Mesenchymal stem cell (in vitro differentiated cells and primary cell): ENCODE measurements around the gene PLPP4.

Source experiments
- DNase-seq: peaks from one replicate; pipeline ENCODE4 v3.0.0-alpha.2; 2013
- H2AFZ ChIP-seq: one replicate; pipeline ENCODE4 v1.6.1; 2013; ENCODE audit warnings: low read depth, mild to moderate bottlenecking, control low read depth, inconsistent platforms, low read length, moderate library complexity
- H2AK5ac ChIP-seq: 2 replicates; pipeline ENCODE4 v1.6.1; 2013; ENCODE audit warnings: low read length, moderate library complexity, mild to moderate bottlenecking, inconsistent platforms; ENCODE audit not compliant: severe bottlenecking
- H2BK120ac ChIP-seq: one replicate; pipeline ENCODE4 v1.6.1; 2013; ENCODE audit warnings: low read depth, mild to moderate bottlenecking, inconsistent platforms, low read length, moderate library complexity
- H2BK12ac ChIP-seq, 2 experiments: one replicate each; pipeline ENCODE4 v1.6.1; 2013; ENCODE audit warnings: inconsistent platforms in 2 of 2, low read length in 2 of 2, mild to moderate bottlenecking in 2 of 2, moderate library complexity in 2 of 2, control low read depth in 1 of 2
- H2BK15ac ChIP-seq: one replicate; pipeline ENCODE4 v1.6.1; 2013; ENCODE audit warnings: mild to moderate bottlenecking, low read depth, inconsistent platforms; ENCODE audit not compliant: poor library complexity, severe bottlenecking
- H2BK5ac ChIP-seq: 2 replicates; pipeline ENCODE4 v1.6.1; 2013; ENCODE audit warnings: low read depth, mild to moderate bottlenecking, low read length, control low read depth, inconsistent platforms; ENCODE audit not compliant: poor library complexity, severe bottlenecking
- H3K14ac ChIP-seq, 2 experiments: one replicate each; pipeline ENCODE4 v1.6.1; 2013; ENCODE audit warnings: inconsistent platforms in 2 of 2, low read length in 2 of 2, control low read depth in 1 of 2, mild to moderate bottlenecking in 1 of 2, moderate library complexity in 1 of 2
- H3K18ac ChIP-seq, 2 experiments: one replicate each; pipeline ENCODE4 v1.6.1; 2013; ENCODE audit warnings: inconsistent platforms in 2 of 2, low read length in 2 of 2, control low read depth in 1 of 2, low read depth in 1 of 2, mild to moderate bottlenecking in 1 of 2
- H3K23ac ChIP-seq, 2 experiments: one replicate each; pipeline ENCODE4 v1.6.1; 2013; ENCODE audit warnings: inconsistent platforms in 2 of 2, low read length in 2 of 2, mild to moderate bottlenecking in 2 of 2, moderate library complexity in 2 of 2, control low read depth in 1 of 2
- H3K27ac ChIP-seq: 2 replicates; pipeline ENCODE4 v1.5.1; 2013; ENCODE audit warnings: mild to moderate bottlenecking, moderate library complexity, low read length, control low read depth, inconsistent platforms; ENCODE audit not compliant: poor library complexity, severe bottlenecking
- H3K27me3 ChIP-seq, 2 experiments: 2 replicates each; pipeline versions ENCODE4 v1.6.1 to v1.7.0; 2013; ENCODE audit warnings: low read length in 2 of 2, mild to moderate bottlenecking in 2 of 2, moderate library complexity in 2 of 2, control low read depth in 1 of 2, inconsistent platforms in 1 of 2; ENCODE audit not compliant: control insufficient read depth in 1 of 2, insufficient read depth in 1 of 2
- H3K36me3 ChIP-seq, 2 experiments: 2 replicates each; pipeline versions ENCODE4 v1.6.1 to v1.7.0; 2013; ENCODE audit warnings: low read length in 2 of 2, control low read depth in 1 of 2, inconsistent platforms in 1 of 2, low read depth in 1 of 2, mild to moderate bottlenecking in 1 of 2; ENCODE audit not compliant: insufficient read depth in 2 of 2, control insufficient read depth in 1 of 2
- H3K4ac ChIP-seq, 2 experiments: one replicate each; pipeline ENCODE4 v1.6.1; 2013; ENCODE audit warnings: inconsistent platforms in 2 of 2, low read length in 2 of 2, mild to moderate bottlenecking in 2 of 2, moderate library complexity in 2 of 2, control low read depth in 1 of 2, low read depth in 1 of 2
- H3K4me1 ChIP-seq: 2 replicates; pipeline ENCODE4 v1.6.1; 2013; ENCODE audit warnings: low read depth, low read length, control low read depth; ENCODE audit not compliant: control insufficient read depth, insufficient read depth
- H3K4me2 ChIP-seq: 2 replicates; pipeline ENCODE4 v1.6.1; 2013; ENCODE audit warnings: low read length, mild to moderate bottlenecking, inconsistent platforms; ENCODE audit not compliant: poor library complexity, severe bottlenecking
- H3K4me3 ChIP-seq, 2 experiments: 2 replicates each; pipeline versions ENCODE4 v1.5.1 to v1.7.0; 2013; ENCODE audit warnings: low read length in 2 of 2, mild to moderate bottlenecking in 2 of 2, control low read depth in 1 of 2, low read depth in 1 of 2; ENCODE audit not compliant: insufficient read depth in 1 of 2
- H3K79me1 ChIP-seq: replicated peaks from 2 replicates; pipeline ENCODE4 v1.6.1; 2013; ENCODE audit warnings: mild to moderate bottlenecking, control low read depth, low read length, inconsistent platforms; ENCODE audit not compliant: poor library complexity, severe bottlenecking
- H3K9ac ChIP-seq: 2 replicates; pipeline ENCODE4 v1.7.0; 2013; ENCODE audit warnings: mild to moderate bottlenecking, low read length, moderate library complexity
- H3K9me3 ChIP-seq: 2 replicates; pipeline ENCODE4 v1.7.0; 2013; ENCODE audit warnings: mild to moderate bottlenecking, low read length; ENCODE audit not compliant: control insufficient read depth
- H4K8ac ChIP-seq: one replicate; pipeline ENCODE4 v1.6.1; 2013; ENCODE audit warnings: inconsistent platforms, mild to moderate bottlenecking, low read length, moderate library complexity
- H4K91ac ChIP-seq: one replicate; pipeline ENCODE4 v1.6.1; 2013; ENCODE audit warnings: mild to moderate bottlenecking, low read length, inconsistent platforms
- WGBS: methylation state at CpG from one replicate; pipeline ENCODE4 v1.1.7; 2013; ENCODE audit warnings: mixed read lengths; 5-methylcytosine and 5-hydroxymethylcytosine counted together

The PLPP4 gene

GRCh38 chr10:120630266-120630665, 173.2 kb downstream of the PLPP4 start:
- no peak overlapping the region for H3K9ac ChIP-seq
- H4K8ac ChIP-seq: no peak overlapping the region
- H3K14ac ChIP-seq: no peak overlapping the region
- 0% methylated on average over 1 of the region's 1 CpG for WGBS
- no peaks in the 10 kb centered on the region for H3K27me3 ChIP-seq
- H3K4me3 ChIP-seq: no peak overlapping the region
- H3K23ac ChIP-seq: no peak overlapping the region
- H3K4me2 ChIP-seq: no peak overlapping the region
- H3K79me1 ChIP-seq: no peaks in the 10 kb centered on the region
- H2BK120ac ChIP-seq: no peak overlapping the region
- no peak overlapping the region for H2BK12ac ChIP-seq
- H3K18ac ChIP-seq: no peak overlapping the region
- H3K36me3 ChIP-seq: no peaks in the 10 kb centered on the region
- no peak overlapping the region for H2BK15ac ChIP-seq
- no peak overlapping the region for H4K91ac ChIP-seq
- no peak overlapping the region for H3K4ac ChIP-seq
- H2AK5ac ChIP-seq: no peak overlapping the region
- H3K4me1 ChIP-seq: no peaks in the 10 kb centered on the region
- H3K9me3 ChIP-seq: no peaks in the 10 kb centered on the region
- DNase-seq: no peak
- H2BK5ac ChIP-seq: no peak overlapping the region
- no peak overlapping the region for H3K27ac ChIP-seq
- H2AFZ ChIP-seq: no peak overlapping the region

DNA sequence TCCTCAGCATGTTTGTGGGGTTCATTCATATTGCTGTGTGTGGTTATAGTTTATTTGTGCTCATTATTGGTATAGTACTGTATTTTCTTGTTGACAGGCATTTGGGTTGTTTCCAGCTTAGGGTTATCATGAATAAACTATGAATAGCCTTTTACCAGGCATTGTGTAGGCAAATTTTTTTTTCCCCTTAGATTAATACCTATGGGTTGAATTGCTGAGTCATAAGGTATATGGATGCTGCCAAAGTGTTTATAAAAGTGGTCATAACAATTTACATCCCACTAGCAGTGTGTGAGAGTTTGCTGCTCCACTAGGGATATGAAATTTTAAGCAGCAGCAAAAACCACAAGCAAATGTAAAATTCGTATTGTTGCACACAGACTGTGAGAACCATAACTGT, 175.0 kb downstream of the PLPP4 start:
- no peak overlapping the region for H2BK12ac ChIP-seq
- no peak overlapping the region for H3K14ac ChIP-seq
- no peak overlapping the region for H2BK15ac ChIP-seq
- no peaks in the 10 kb centered on the region for H3K27me3 ChIP-seq
- no peak overlapping the region for H2AFZ ChIP-seq
- H4K8ac ChIP-seq: no peak overlapping the region
- H2BK5ac ChIP-seq: no peak overlapping the region
- 82% methylated on average over 1 of the region's 1 CpG for WGBS
- H3K18ac ChIP-seq: no peak overlapping the region
- H3K4me2 ChIP-seq: no peak overlapping the region
- no peak overlapping the region for H3K27ac ChIP-seq
- no peak overlapping the region for H3K4ac ChIP-seq
- H2BK120ac ChIP-seq: no peak overlapping the region
- no peaks in the 10 kb centered on the region for H3K4me1 ChIP-seq
- H3K23ac ChIP-seq: no peak overlapping the region
- H3K4me3 ChIP-seq: no peak overlapping the region
- DNase-seq: no peak
- no peaks in the 10 kb centered on the region for H3K36me3 ChIP-seq
- H3K9ac ChIP-seq: no peak overlapping the region
- no peak overlapping the region for H4K91ac ChIP-seq
- no peaks in the 10 kb centered on the region for H3K79me1 ChIP-seq
- H3K9me3 ChIP-seq: no peaks in the 10 kb centered on the region
- H2AK5ac ChIP-seq: no peak overlapping the region

- Histone ChIP-seq H2BK15ac (no peak overlapping the region), H3K4me2 (no peak overlapping the region), H4K8ac (no peak overlapping the region), H2AK5ac (no peak overlapping the region), H3K79me1 (no peaks in the 10 kb centered on the region), H3K18ac (no peak overlapping the region), H3K36me3 (no peaks in the 10 kb centered on the region), H2AFZ (no peak overlapping the region), H4K91ac (no peak overlapping the region), H2BK120ac (no peak overlapping the region), H3K27ac (no peak overlapping the region), H3K27me3 (no peaks in the 10 kb centered on the region), H3K23ac (no peak overlapping the region), H3K9ac (no peak overlapping the region), H2BK5ac (no peak overlapping the region), H3K4me3 (no peak overlapping the region), H2BK12ac (no peak overlapping the region), H3K14ac (no peak overlapping the region), H3K9me3 (no peaks in the 10 kb centered on the region), H3K4ac (no peak overlapping the region), H3K4me1 (no peaks in the 10 kb centered on the region)
- no peak for DNase-seq
- WGBS: no CpG with 5 or more reads among the region's 3 CpGs
These were observed 175.9 kb downstream of the PLPP4 start for GRCh38 chr10:120632942-120633341.

- Histone ChIP-seq H3K23ac (no peak overlapping the region), H3K4me2 (no peak overlapping the region), H2AK5ac (no peak overlapping the region), H3K4ac (no peak overlapping the region), H2BK15ac (no peak overlapping the region), H2BK120ac (no peak overlapping the region), H4K91ac (no peak overlapping the region), H3K9ac (no peak overlapping the region), H3K79me1 (no peaks in the 10 kb centered on the region), H3K18ac (no peak overlapping the region), H3K14ac (no peak overlapping the region), H3K27me3 (no peaks in the 10 kb centered on the region), H3K27ac (no peak overlapping the region), H2AFZ (no peak overlapping the region), H2BK5ac (no peak overlapping the region), H4K8ac (no peak overlapping the region), H2BK12ac (no peak overlapping the region), H3K9me3 (no peaks in the 10 kb centered on the region), H3K4me1 (no peaks in the 10 kb centered on the region), H3K36me3 (no peaks in the 10 kb centered on the region), H3K4me3 (no peak overlapping the region)
- 37% methylated on average over 12 of the region's 12 CpGs for WGBS
- DNase-seq: no peak
These were observed 177.6 kb downstream of the PLPP4 start for GRCh38 chr10:120634659-120635058.
